Lung (tissue), 12 donors: ENCODE data around the gene OPCML. TPM values are rescaled to one million over a fixed set of nuclear protein-coding genes. Genes with fewer than 3 reads are reported as not detected.

Experiments
- ATAC-seq: fragments of 200-7000 bp; cut with Tn5 transposase; one replicate; pipeline ENCODE4 v1.9.1; 2020; ENCODE audit warnings: moderate number of reproducible peaks; ENCODE audit not compliant: insufficient read depth, low FRiP score
- DNase-seq, 3 donors: peaks; one replicate each; pipeline ENCODE4 v3.0.0-alpha.2; 2013 to 2017
- H3K27ac ChIP-seq, 2 donors: one replicate each; pipeline ENCODE4 v1.5.1; 2013; ENCODE audit warnings: mild to moderate bottlenecking in 2 of 2, moderate library complexity in 2 of 2, control low read depth in 1 of 2, inconsistent platforms in 1 of 2, low read depth in 1 of 2, low read length in 1 of 2
- H3K27me3 ChIP-seq, 3 donors: one replicate each; pipeline ENCODE4 v1.5.1; 2013; ENCODE audit warnings: low read length in 2 of 3; ENCODE audit not compliant: control insufficient read depth in 3 of 3, insufficient read depth in 3 of 3
- H3K36me3 ChIP-seq, 4 donors: one replicate each; pipeline ENCODE4 v1.5.1; 2013; ENCODE audit warnings: low read length in 4 of 4, mild to moderate bottlenecking in 1 of 4, moderate library complexity in 1 of 4; ENCODE audit not compliant: control insufficient read depth in 4 of 4, insufficient read depth in 4 of 4
- H3K4me1 ChIP-seq, 5 donors: one replicate each; pipeline ENCODE4 v1.5.1; 2013; ENCODE audit warnings: low read length in 5 of 5, mild to moderate bottlenecking in 2 of 5, moderate library complexity in 1 of 5; ENCODE audit not compliant: control insufficient read depth in 5 of 5, insufficient read depth in 5 of 5
- H3K4me3 ChIP-seq: one replicate; pipeline ENCODE4 v1.5.1; 2013; ENCODE audit warnings: mild to moderate bottlenecking, control low read depth, moderate library complexity
- H3K9ac ChIP-seq, 2 donors: one replicate each; pipeline ENCODE4 v1.5.1; 2013; ENCODE audit warnings: low read length in 2 of 2, control low read depth in 1 of 2; ENCODE audit not compliant: insufficient read depth in 1 of 2
- H3K9me3 ChIP-seq, 4 donors: one replicate each; pipeline ENCODE4 v1.5.1; 2013; ENCODE audit warnings: low read length in 3 of 4, mild to moderate bottlenecking in 1 of 4, moderate library complexity in 1 of 4; ENCODE audit not compliant: control insufficient read depth in 4 of 4, insufficient read depth in 3 of 4
- CTCF ChIP-seq: IDR thresholded peaks from 2 replicates; pipeline ENCODE4 v1.5.1; 2012; ENCODE audit warnings: mild to moderate bottlenecking; ENCODE audit errors: control extremely low read depth, extremely low read depth
- WGBS, 2 donors: extraction: QIAGEN DNeasy Blood & Tissue Kit; methylation state at CpG; one replicate each; pipeline ENCODE4 v1.1.7; 2013; 5-methylcytosine and 5-hydroxymethylcytosine counted together
- polyA plus RNA-seq, 2 donors: library from polyadenylated mRNA; stranded (reverse); fragments of 200-250 nt; gene quantifications; one replicate each; pipeline ENCODE4 v1.2.1, GENCODE V29; 2013
- total RNA-seq, 2 donors: library from RNA; depleted of rRNA in 1 of 2; stranded (reverse); fragments of >200 nt in 1 of 2; gene quantifications; one replicate each; pipeline ENCODE4 v1.2.1, GENCODE V29; 2014 to 2021
- donor health status: control.
- donor health status: control.
- donor health status: Bipolar disorder and iron deficiency.
- donor health status: healthy.
- donor health status: DM: yes; HTN: yes; CAD: no.

OPCML gene
- total and polyA plus RNA-seq, 4 donors = 0.49 to 0.74 TPM; not detected in 2

GRCh38 chr11:133530501-133530835, 1.8 kb downstream of the OPCML start:
- Histone ChIP-seq H3K36me3 (no peaks in the 10 kb centered on the region), H3K4me1 (peaks cover 0 to 4% (median 0%) of the 10 kb centered on the region in 5 donors), H3K9me3 (peaks cover 0 to 13% (median 0%) of the 10 kb centered on the region in 4 donors), H3K4me3 (no peak overlapping the region), H3K9ac (no peak overlapping the region), H3K27me3 (peaks cover 4 to 61% (median 43%) of the 10 kb centered on the region in 3 donors), H3K27ac (no peak overlapping the region)
- 8 to 12% methylated on average over 3 of the region's 3 CpGs for WGBS, 2 donors
- no peak for TF ChIP-seq CTCF
- ATAC-seq (no peak), DNase-seq (no peak)

DNA sequence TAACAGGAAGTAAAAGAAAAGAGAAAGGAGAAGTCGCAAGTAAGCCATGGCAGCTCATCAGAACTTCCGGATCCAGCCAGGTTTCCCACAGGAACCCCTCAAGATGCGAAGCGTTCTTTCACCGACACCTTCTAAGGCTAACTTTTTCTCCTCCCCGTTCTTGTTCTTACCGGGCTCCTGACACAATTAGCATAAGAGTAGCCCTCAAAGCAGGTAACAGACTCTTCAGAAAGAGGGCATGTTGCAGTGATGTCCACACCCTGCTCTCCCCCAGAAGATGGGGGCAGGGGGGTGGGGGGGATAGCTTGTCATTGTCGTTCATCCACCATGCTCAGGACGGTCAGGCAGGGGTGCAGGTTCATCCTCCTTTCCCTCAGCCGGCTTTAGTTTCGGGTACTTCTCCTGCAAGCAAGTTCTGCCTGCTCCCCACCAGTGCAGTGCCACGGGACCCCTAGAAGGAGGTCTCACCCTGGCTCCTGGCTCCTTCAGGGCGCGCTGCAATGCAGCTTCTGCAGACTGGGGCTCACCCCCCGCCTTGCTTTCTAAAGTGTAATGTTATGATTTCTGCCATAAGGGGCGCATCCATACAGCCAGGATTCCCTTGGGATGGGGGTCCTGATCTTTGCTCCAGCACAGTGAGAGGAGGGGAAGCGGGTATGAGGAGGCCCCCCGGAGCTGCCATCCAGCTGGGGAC, 2.3 kb downstream of the OPCML start:
- TF ChIP-seq CTCF = no peak
- 11 to 21% methylated on average over 18 of the region's 18 CpGs for WGBS, 2 donors
- H3K4me1 ChIP-seq = peaks cover 0 to 4% (median 0%) of the 10 kb centered on the region in 5 donors
- DNase-seq (no peak), ATAC-seq (no peak)
- no peak overlapping the region for H3K4me3 ChIP-seq
- peaks cover 0 to 13% (median 0%) of the 10 kb centered on the region in 4 donors for H3K9me3 ChIP-seq
- H3K27ac ChIP-seq = no peak overlapping the region
- H3K27me3 ChIP-seq = peaks cover 4 to 62% (median 43%) of the 10 kb centered on the region in 3 donors
- no peak overlapping the region for H3K9ac ChIP-seq
- no peaks in the 10 kb centered on the region for H3K36me3 ChIP-seq

GRCh38 chr11:133526790-133527189, 5.5 kb downstream of the OPCML start:
- H3K27me3 ChIP-seq = peaks cover 0 to 41% (median 28%) of the 10 kb centered on the region in 3 donors
- H3K9me3 ChIP-seq = peaks cover 0 to 6% (median 0%) of the 10 kb centered on the region in 4 donors
- H3K4me1 ChIP-seq = peaks cover 0 to 4% (median 0%) of the 10 kb centered on the region in 5 donors
- ATAC-seq (no peak), DNase-seq (no peak)
- no peak overlapping the region for H3K4me3 ChIP-seq
- no peaks in the 10 kb centered on the region for H3K36me3 ChIP-seq
- H3K9ac ChIP-seq = no peak overlapping the region
- no peak overlapping the region for H3K27ac ChIP-seq
- no peak for TF ChIP-seq CTCF
- WGBS, 2 donors = 62 to 82% methylated on average over 3 of the region's 3 CpGs
